H1 (cell line): ENCODE measurements around the gene CSAD.

Experiments
- BRCA1 ChIP-seq: IDR thresholded peaks from 2 replicates; pipeline ENCODE4 v1.6.1; 2012; ENCODE audit warnings: low read depth, low read length, improper control_type of control experiment
- CHD2 ChIP-seq: IDR thresholded peaks from 2 replicates; pipeline ENCODE4 v1.6.1; 2012; ENCODE audit warnings: low read length, improper control_type of control experiment
- CREB1 ChIP-seq: IDR thresholded peaks from 2 replicates; pipeline ENCODE4 v1.6.1; 2012; ENCODE audit warnings: inconsistent platforms
- HDAC6 ChIP-seq: IDR thresholded peaks from one replicate; pipeline ENCODE4 v1.7.1; 2012; ENCODE audit warnings: low read depth, mild to moderate bottlenecking, inconsistent platforms, low read length, moderate library complexity
- NANOG ChIP-seq: IDR thresholded peaks from 2 replicates; pipeline ENCODE4 v1.6.1; 2011; ENCODE audit warnings: low read length, low read depth, mild to moderate bottlenecking, inconsistent platforms; ENCODE audit not compliant: insufficient read depth, poor library complexity, severe bottlenecking
- POLR2A ChIP-seq, 2 experiments: IDR thresholded peaks; 1 replicate in 1 of 2; 2 replicates in 1 of 2; pipeline ENCODE4 v1.6.1; 2011; ENCODE audit warnings: low read depth in 2 of 2, low read length in 2 of 2, mild to moderate bottlenecking in 2 of 2; ENCODE audit errors: control extremely low read depth in 1 of 2
- RAD21 ChIP-seq, 2 experiments: IDR thresholded peaks in 1 of 2; conservative IDR thresholded peaks in 1 of 2; 2 replicates each; pipeline ENCODE4 v1.6.1; 2011; ENCODE audit warnings: low read depth in 2 of 2, low read length in 2 of 2, improper control_type of control experiment in 1 of 2, inconsistent platforms in 1 of 2, mild to moderate bottlenecking in 1 of 2, moderate library complexity in 1 of 2
- SIRT6 ChIP-seq: IDR thresholded peaks from one replicate; pipeline ENCODE4 v1.7.1; 2012; ENCODE audit warnings: low read length, inconsistent platforms
- TEAD4 ChIP-seq: IDR thresholded peaks from 2 replicates; pipeline ENCODE4 v1.6.1; 2012; ENCODE audit warnings: low read depth, low read length, inconsistent platforms, mixed read lengths
- USF2 ChIP-seq: IDR thresholded peaks from 2 replicates; pipeline ENCODE4 v1.6.1; 2011; ENCODE audit warnings: low read length, improper control_type of control experiment
- TF ChIP-seq, protein P1 (sequence below), 3 experiments: IDR thresholded peaks; 1 replicate in 2 of 3; 2 replicates in 1 of 3; pipeline versions ENCODE4 v1.5.1 to v1.6.1; 2011; ENCODE audit warnings: low read length in 3 of 3, mild to moderate bottlenecking in 3 of 3, inconsistent platforms in 2 of 3, low read depth in 1 of 3, moderate library complexity in 1 of 3; ENCODE audit not compliant: insufficient read depth in 1 of 3; ENCODE audit errors: control extremely low read depth in 1 of 3

DNA sequence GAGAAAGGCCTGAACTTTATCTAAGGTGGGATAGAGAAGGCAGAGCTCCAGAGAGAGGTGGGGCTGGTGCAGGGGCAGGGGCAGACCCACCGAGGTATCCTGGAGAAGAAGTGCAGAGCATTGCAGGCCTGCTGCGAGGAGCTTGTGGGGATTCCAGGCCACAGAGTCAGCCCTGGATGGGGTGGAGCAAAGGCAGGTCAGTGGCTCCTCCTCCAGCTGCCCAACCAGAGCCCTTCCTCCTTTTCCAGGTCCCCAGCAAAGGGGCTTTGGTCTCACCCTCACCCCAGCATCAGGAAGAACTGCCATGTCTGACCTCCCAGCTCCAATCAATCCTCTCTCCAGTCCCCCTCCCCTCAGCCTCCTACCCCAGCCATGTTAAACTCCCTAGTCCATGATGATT is 20.1 kb downstream of the CSAD start:
- TF ChIP-seq CREB1 (no peak), CHD2 (no peak), BRCA1 (no peak), NANOG (no peak), POLR2A (IDR thresholded peaks at IDR 0.05; ENCODE audit: control extremely low read depth in 1 of 2, low read depth in 2 of 2, low read length in 2 of 2) (no peak), HDAC6 (no peak), USF2 (no peak), SIRT6 (no peak), TEAD4 (no peak), RAD21 (IDR thresholded peaks at IDR 0.05 in 1 of 2, conservative IDR thresholded peaks at IDR 0.05 in 1 of 2; ENCODE audit: low read depth in 2 of 2, low read length in 2 of 2) (no peak)
- TF ChIP-seq, protein P1, sequence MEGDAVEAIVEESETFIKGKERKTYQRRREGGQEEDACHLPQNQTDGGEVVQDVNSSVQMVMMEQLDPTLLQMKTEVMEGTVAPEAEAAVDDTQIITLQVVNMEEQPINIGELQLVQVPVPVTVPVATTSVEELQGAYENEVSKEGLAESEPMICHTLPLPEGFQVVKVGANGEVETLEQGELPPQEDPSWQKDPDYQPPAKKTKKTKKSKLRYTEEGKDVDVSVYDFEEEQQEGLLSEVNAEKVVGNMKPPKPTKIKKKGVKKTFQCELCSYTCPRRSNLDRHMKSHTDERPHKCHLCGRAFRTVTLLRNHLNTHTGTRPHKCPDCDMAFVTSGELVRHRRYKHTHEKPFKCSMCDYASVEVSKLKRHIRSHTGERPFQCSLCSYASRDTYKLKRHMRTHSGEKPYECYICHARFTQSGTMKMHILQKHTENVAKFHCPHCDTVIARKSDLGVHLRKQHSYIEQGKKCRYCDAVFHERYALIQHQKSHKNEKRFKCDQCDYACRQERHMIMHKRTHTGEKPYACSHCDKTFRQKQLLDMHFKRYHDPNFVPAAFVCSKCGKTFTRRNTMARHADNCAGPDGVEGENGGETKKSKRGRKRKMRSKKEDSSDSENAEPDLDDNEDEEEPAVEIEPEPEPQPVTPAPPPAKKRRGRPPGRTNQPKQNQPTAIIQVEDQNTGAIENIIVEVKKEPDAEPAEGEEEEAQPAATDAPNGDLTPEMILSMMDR (IDR thresholded peaks at IDR 0.05; ENCODE audit: control extremely low read depth in 1 of 3, insufficient read depth in 1 of 3, low read depth in 1 of 3, low read length in 3 of 3): no peak
